H1 (cell line): ENCODE results near the gene AMN1. TPM values are rescaled to one million over a fixed set of nuclear protein-coding genes. Genes with fewer than 3 reads are reported as not detected.

Experiments used
- CTCF ChIA-PET: fragments of 300-600 bp; sonication (Branson Sonifier 250); formaldehyde crosslinking; loops from one replicate; lab custom pipeline; 2021; ENCODE audit not compliant: partially characterized antibody; lab: Charles Lee
- POLR2A ChIA-PET: fragments of 300-600 bp; sonication (Branson Sonifier 250); formaldehyde crosslinking; loops from one replicate; lab custom pipeline; 2021; ENCODE audit warnings: inconsistent platforms; ENCODE audit not compliant: partially characterized antibody; lab: Charles Lee
- DNase-seq, 2 experiments: peaks; one replicate each; pipeline versions ENCODE4 v3.0.0 to v3.0.0-alpha.2; 2010 to 2022; ENCODE audit warnings: low spot score in 2 of 2, low read depth in 1 of 2, mixed read lengths in 1 of 2
- FAIRE-seq: peaks from 2 replicates; lab custom pipeline; 2011; peaks lifted over from hg19 to GRCh38; lab: Jason Lieb, UNC
- H2AFZ ChIP-seq: 2 replicates; pipeline ENCODE4 v1.8.1; 2012; ENCODE audit warnings: low read length, inconsistent platforms
- H2AK5ac ChIP-seq: 2 replicates; pipeline ENCODE4 v1.6.1; 2013; ENCODE audit warnings: low read depth, low read length
- H2BK120ac ChIP-seq: replicated peaks from 2 replicates; pipeline ENCODE3; 2013; ENCODE audit warnings: low read depth, low read length, inconsistent platforms
- H2BK12ac ChIP-seq: 2 replicates; pipeline ENCODE4 v1.6.1; 2013; ENCODE audit warnings: low read depth, low read length
- H2BK15ac ChIP-seq: 2 replicates; pipeline ENCODE4 v1.6.1; 2013; ENCODE audit warnings: low read length
- H2BK20ac ChIP-seq: 2 replicates; pipeline ENCODE4 v1.6.1; 2013; ENCODE audit warnings: low read length
- H2BK5ac ChIP-seq: 2 replicates; pipeline ENCODE4 v1.6.1; 2013; ENCODE audit warnings: low read depth, low read length
- H3K14ac ChIP-seq: 2 replicates; pipeline ENCODE4 v1.6.1; 2013; ENCODE audit warnings: inconsistent platforms; ENCODE audit not compliant: insufficient read length
- H3K18ac ChIP-seq: 2 replicates; pipeline ENCODE4 v1.6.1; 2013; ENCODE audit warnings: low read length; ENCODE audit errors: extremely low read depth
- H3K23ac ChIP-seq: 2 replicates; pipeline ENCODE4 v1.6.1; 2013; ENCODE audit warnings: inconsistent platforms; ENCODE audit not compliant: insufficient read length
- H3K23me2 ChIP-seq: 2 replicates; pipeline ENCODE4 v1.6.1; 2013; ENCODE audit warnings: low read depth, low read length
- H3K27ac ChIP-seq: 2 replicates; pipeline ENCODE4 v1.6.1; 2011; ENCODE audit warnings: low read depth, low read length, inconsistent platforms
- H3K27me3 ChIP-seq, 4 experiments: replicated peaks in 1 of 4; 1 replicate in 1 of 4; 2 replicates in 3 of 4; pipeline versions ENCODE4 v1.6.1 to v1.8.1; 2011 to 2013; ENCODE audit warnings: low read length in 3 of 4, mild to moderate bottlenecking in 3 of 4, inconsistent platforms in 2 of 4, mixed read lengths in 2 of 4, moderate library complexity in 1 of 4; ENCODE audit not compliant: control insufficient read depth in 3 of 4, insufficient read depth in 3 of 4; ENCODE audit errors: extremely low read depth in 1 of 4
- H3K36me3 ChIP-seq, 4 experiments: 2 replicates each; pipeline versions ENCODE4 v1.6.1 to v1.8.1; 2011 to 2013; ENCODE audit warnings: mild to moderate bottlenecking in 4 of 4, low read length in 3 of 4, moderate library complexity in 2 of 4, control low read depth in 1 of 4, inconsistent platforms in 1 of 4; ENCODE audit not compliant: insufficient read depth in 4 of 4, control insufficient read depth in 2 of 4
- H3K4ac ChIP-seq: replicated peaks from 2 replicates; pipeline ENCODE3; 2013; ENCODE audit warnings: low read length, low read depth, mixed read lengths, inconsistent platforms; ENCODE audit not compliant: insufficient read length
- H3K4me1 ChIP-seq, 4 experiments: replicated peaks in 1 of 4; 1 replicate in 1 of 4; 2 replicates in 3 of 4; pipeline versions ENCODE4 v1.6.1 to v1.8.1; 2011 to 2013; ENCODE audit warnings: low read length in 3 of 4, inconsistent platforms in 2 of 4, mixed read lengths in 1 of 4; ENCODE audit not compliant: insufficient read depth in 4 of 4, control insufficient read depth in 3 of 4
- H3K4me2 ChIP-seq, 2 experiments: 2 replicates each; pipeline versions ENCODE4 v1.6.1 to v1.8.1; 2011 to 2013; ENCODE audit warnings: low read depth in 2 of 2, low read length in 2 of 2, control low read depth in 1 of 2, inconsistent platforms in 1 of 2, mild to moderate bottlenecking in 1 of 2; ENCODE audit not compliant: insufficient read depth in 1 of 2
- H3K4me3 ChIP-seq, 4 experiments: fragments of 200-600, 300-600 bp in 1 of 4; sonication (generic), shearing (Covaris generic), sonication (Bioruptor Twin) in 1 of 4; 2 replicates each; pipeline versions ENCODE4 v1.5.1 to v1.8.1; 2011 to 2016; ENCODE audit warnings: low read length in 4 of 4, low read depth in 3 of 4, control low read depth in 2 of 4, inconsistent platforms in 2 of 4, mild to moderate bottlenecking in 2 of 4, mixed read lengths in 1 of 4, moderate library complexity in 1 of 4; ENCODE audit not compliant: insufficient read depth in 2 of 4; ENCODE audit errors: extremely low read depth in 1 of 4
- H3K56ac ChIP-seq: replicated peaks from 2 replicates; pipeline ENCODE3; 2013; ENCODE audit warnings: low read depth, mild to moderate bottlenecking, mixed read lengths, low read length, inconsistent platforms; ENCODE audit not compliant: insufficient read length
- H3K79me1 ChIP-seq: 2 replicates; pipeline ENCODE4 v1.6.1; 2013; ENCODE audit warnings: low read depth, low read length, control low read depth
- H3K79me2 ChIP-seq, 2 experiments: 2 replicates each; pipeline versions ENCODE4 v1.6.1 to v1.8.1; 2012 to 2013; ENCODE audit warnings: low read length in 2 of 2, mild to moderate bottlenecking in 2 of 2, inconsistent platforms in 1 of 2; ENCODE audit not compliant: insufficient read depth in 2 of 2, control insufficient read depth in 1 of 2
- H3K9ac ChIP-seq, 4 experiments: replicated peaks in 1 of 4; 1 replicate in 1 of 4; 2 replicates in 3 of 4; pipeline versions ENCODE4 v1.6.1 to v1.8.1; 2011 to 2013; ENCODE audit warnings: low read depth in 3 of 4, low read length in 3 of 4, control low read depth in 2 of 4, mild to moderate bottlenecking in 2 of 4, moderate library complexity in 2 of 4, inconsistent platforms in 1 of 4; ENCODE audit errors: extremely low read depth in 1 of 4
- H3K9me3 ChIP-seq, 2 experiments: 2 replicates each; pipeline versions ENCODE4 v1.6.1 to v1.8.1; 2012 to 2013; ENCODE audit warnings: mild to moderate bottlenecking in 2 of 2, moderate library complexity in 2 of 2, control low read depth in 1 of 2, inconsistent platforms in 1 of 2, low read depth in 1 of 2, low read length in 1 of 2, mixed read lengths in 1 of 2; ENCODE audit not compliant: insufficient read depth in 2 of 2
- H4K20me1 ChIP-seq, 2 experiments: replicated peaks in 1 of 2; 2 replicates each; pipeline versions ENCODE3 to v1.8.1; 2011 to 2013; ENCODE audit warnings: inconsistent platforms in 2 of 2, low read length in 2 of 2, mild to moderate bottlenecking in 1 of 2; ENCODE audit not compliant: insufficient read depth in 2 of 2, control insufficient read depth in 1 of 2
- H4K5ac ChIP-seq: 2 replicates; pipeline ENCODE4 v1.6.1; 2013; ENCODE audit warnings: low read length, low read depth, mixed read lengths, inconsistent platforms; ENCODE audit not compliant: insufficient read length
- H4K8ac ChIP-seq: 2 replicates; pipeline ENCODE4 v1.8.0; 2013; ENCODE audit warnings: mild to moderate bottlenecking, moderate library complexity, low read length, inconsistent platforms; ENCODE audit not compliant: insufficient read depth; ENCODE audit errors: extremely low read depth
- H4K91ac ChIP-seq: replicated peaks from 2 replicates; pipeline ENCODE3; 2013; ENCODE audit warnings: low read length, mixed read lengths, inconsistent platforms; ENCODE audit not compliant: insufficient read length
- BACH1 ChIP-seq: IDR thresholded peaks from 2 replicates; pipeline ENCODE4 v1.6.1; 2012; ENCODE audit warnings: low read length, improper control_type of control experiment
- EZH2 ChIP-seq: fragments of 200-600 bp; sonication (generic); IDR thresholded peaks from 2 replicates; pipeline ENCODE4 v1.7.1; 2012; ENCODE audit warnings: low read depth, mild to moderate bottlenecking, moderate library complexity, low read length, inconsistent platforms; ENCODE audit not compliant: severe bottlenecking
- FOSL1 ChIP-seq: IDR thresholded peaks from 2 replicates; pipeline ENCODE4 v1.6.1; 2011; ENCODE audit warnings: mild to moderate bottlenecking, low read depth, low read length, moderate library complexity; ENCODE audit not compliant: insufficient read depth
- KDM4A ChIP-seq: IDR thresholded peaks from one replicate; pipeline ENCODE4 v1.7.1; 2012; ENCODE audit warnings: low read depth, mild to moderate bottlenecking, moderate library complexity, low read length, inconsistent platforms; ENCODE audit not compliant: severe bottlenecking
- SAP30 ChIP-seq: fragments of 300-600 bp; sonication (generic); IDR thresholded peaks from 2 replicates; pipeline ENCODE4 v1.7.1; 2012; ENCODE audit warnings: low read length, moderate library complexity, mild to moderate bottlenecking, inconsistent platforms; ENCODE audit not compliant: insufficient read depth, insufficient replicate concordance
- SIN3A ChIP-seq, 2 experiments: IDR thresholded peaks in 1 of 2; conservative IDR thresholded peaks in 1 of 2; 2 replicates each; pipeline ENCODE4 v1.6.1; 2011 to 2012; ENCODE audit warnings: low read length in 2 of 2, improper control_type of control experiment in 1 of 2, low read depth in 1 of 2, mild to moderate bottlenecking in 1 of 2
- SP4 ChIP-seq: IDR thresholded peaks from 2 replicates; pipeline ENCODE4 v1.6.1; 2012; ENCODE audit warnings: low read length, inconsistent platforms
- WGBS, 2 experiments: shearing (Covaris generic) in 1 of 2; methylation state at CpG; one replicate each; pipeline versions ENCODE4 v1.1.6 to v1.1.7; 2013 to 2015; ENCODE audit warnings: low lambda C conversion rate in 2 of 2, mixed read lengths in 2 of 2, inconsistent platforms in 1 of 2, low coverage in 1 of 2, missing lambda C conversion rate in 1 of 2; ENCODE audit not compliant: insufficient replicate concordance in 2 of 2, insufficient coverage in 1 of 2, insufficient read length in 1 of 2; ENCODE audit errors: extremely low coverage in 1 of 2, missing lambda C conversion rate in 1 of 2; 5-methylcytosine and 5-hydroxymethylcytosine counted together
- polyA plus RNA-seq, 7 experiments: library from polyadenylated mRNA; depleted of rRNA in 3 of 7; stranded (reverse) in 5 of 7; unstranded in 2 of 7; fragments of >200 nt in 5 of 7; fragments of 200-250 nt in 2 of 7; gene quantifications; 1 replicate in 5 of 7; 2 replicates in 1 of 7; 4 replicates in 1 of 7; pipeline versions ENCODE4 v1.2.1 to v1.2.3, GENCODE V29; 2011 to 2013; ENCODE audit warnings: missing spikeins in 2 of 7, mixed read lengths in 2 of 7
- total RNA-seq: library from RNA; stranded (reverse); fragmentation: NEBNext Ultra II Directional; extraction: Animal tissue kit (Norgen Biotek cat#: 25700); gene quantifications from 2 replicates; pipeline ENCODE4 v1.2.1, GENCODE V29; 2021

AMN1 gene
- total and polyA plus RNA-seq, 2 of the 8 experiments (the other 6 are each of a cell fraction or from before 2014, with no cell fraction given), result 7.5 to 13.8 TPM

GRCh38 chr12:31729705-31730104 lies 884 bp upstream of the AMN1 start:
- WGBS, 2 experiments, result 85% methylated on average over 4 of the region's 4 CpGs; no CpG with 5 or more reads in 1 of the 2 experiments
- H2AFZ ChIP-seq, result peak overlapping the region; percentile 97
- no peak overlapping the region for H3K27ac ChIP-seq
- H2BK12ac ChIP-seq, result peak overlapping the region; percentile 94; the same call in 1 of the 2 replicates
- ChIA-PET POLR2A (interaction anchor here (0.6 to 1.7 kb wide), 4 partner anchors 9 to 230 kb away, joined by 3 to 5 read pairs (median 4); partner anchors contain the start of gene RESF1), CTCF (interaction anchor here (1.6 to 2.0 kb wide), 2 partner anchors 45 to 47 kb away, joined by 4 to 11 read pairs; no protein-coding TSS in a partner anchor)
- no peak overlapping the region for H3K56ac ChIP-seq
- H3K4me2 ChIP-seq, result peak overlapping the region; percentile 83 to 86
- H3K36me3 ChIP-seq, result no peaks in the 10 kb centered on the region
- H2BK5ac ChIP-seq, result no peak overlapping the region
- TF ChIP-seq SP4, result no peak
- no peak for TF ChIP-seq KDM4A
- no peak for TF ChIP-seq FOSL1
- no peak for TF ChIP-seq BACH1
- no peak for TF ChIP-seq SAP30
- no peak for TF ChIP-seq EZH2
- TF ChIP-seq SIN3A (conservative IDR thresholded peaks at IDR 0.05 in 1 of 2, IDR thresholded peaks at IDR 0.05 in 1 of 2; ENCODE audit: low read depth in 1 of 2, low read length in 2 of 2), result no peak
- no peak for FAIRE-seq
- peak overlapping the region; percentile 9 for H3K4ac ChIP-seq
- no peaks in the 10 kb centered on the region for H3K9me3 ChIP-seq
- H4K8ac ChIP-seq, result no peak overlapping the region
- H2BK120ac ChIP-seq, result no peak overlapping the region
- H3K14ac ChIP-seq, result no peak overlapping the region
- H2BK20ac ChIP-seq, result no peak overlapping the region
- no peak overlapping the region for H4K5ac ChIP-seq
- H3K79me1 ChIP-seq, result no peaks in the 10 kb centered on the region
- H3K23me2 ChIP-seq, result peaks cover 8% of the 10 kb centered on the region
- peaks cover 0 to 2% of the 10 kb centered on the region in 2 experiments for H4K20me1 ChIP-seq
- no peak overlapping the region for H3K18ac ChIP-seq
- H2BK15ac ChIP-seq, result no peak overlapping the region
- no peak overlapping the region for H4K91ac ChIP-seq
- peak overlapping the region in 3 of 4 experiments; percentile 37 to 60 (median 43); a peak in 3 of 7 replicates for H3K9ac ChIP-seq
- peaks cover 0 to 2% (median 0%) of the 10 kb centered on the region in 4 experiments; a peak in 2 of 7 replicates for H3K27me3 ChIP-seq
- H2AK5ac ChIP-seq, result no peak overlapping the region
- H3K4me3 ChIP-seq, result peak overlapping the region; percentile 73 to 77 (median 76)
- no peak for DNase-seq
- no peak overlapping the region for H3K23ac ChIP-seq
- H3K4me1 ChIP-seq, result peaks cover 4 to 15% (median 11%) of the 10 kb centered on the region in 4 experiments; a peak in 5 of 7 replicates
- no peaks in the 10 kb centered on the region for H3K79me2 ChIP-seq
